GM20431 (cell line): Measurements from ENCODE around the gene NEB.
"Not testable (repeated sequence)": the region's sequence is repeated elsewhere in the genome, so short reads cannot be mapped to it uniquely, and the experiment has no call there.

ENCODE experiments used
- in situ Hi-C: fragments of 300-500 bp; cut with MseI, MboI; formaldehyde crosslinking; loops from one replicate; pipeline ENCODE4 v1.15.0; 2020; ENCODE audit warnings: low sequenced_read_pairs; ENCODE audit not compliant: unreplicated experiment

The NEB gene

DNA sequence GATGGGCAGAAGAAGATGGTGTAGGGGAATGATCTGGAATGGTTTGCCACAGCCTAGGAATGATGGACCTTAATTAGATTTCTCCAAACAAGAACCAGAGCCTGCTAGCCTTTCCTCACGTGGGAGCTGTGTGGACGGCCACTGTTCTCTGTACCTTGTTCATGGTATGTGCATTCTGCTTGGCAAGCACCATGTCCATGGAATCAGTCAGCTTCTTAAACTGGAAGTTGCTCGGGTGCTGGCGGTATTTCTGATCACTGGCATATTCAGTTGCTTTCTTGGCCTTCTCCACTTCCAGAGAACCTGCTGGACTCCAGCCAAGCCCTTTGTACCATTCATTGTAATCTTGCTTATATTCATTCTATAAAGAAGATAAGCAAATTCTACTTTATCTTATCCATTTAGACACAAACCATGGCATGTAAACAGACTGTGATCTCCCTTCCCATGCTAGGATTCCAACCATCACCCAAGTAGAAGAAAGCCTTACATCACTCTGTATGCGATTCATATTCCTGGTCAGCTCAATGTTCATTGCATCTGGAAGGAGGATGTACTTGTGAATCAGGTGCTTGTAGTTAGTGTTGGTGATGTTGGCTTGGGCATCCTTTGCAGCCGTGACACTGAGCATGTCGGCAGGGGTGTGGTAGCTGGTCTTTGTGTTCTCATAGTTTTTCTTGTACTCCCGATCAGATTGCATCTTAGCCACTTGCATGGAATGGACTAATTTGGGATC, 78.4 kb downstream of the NEB start:
- in situ Hi-C loops = no loop called here

DNA sequence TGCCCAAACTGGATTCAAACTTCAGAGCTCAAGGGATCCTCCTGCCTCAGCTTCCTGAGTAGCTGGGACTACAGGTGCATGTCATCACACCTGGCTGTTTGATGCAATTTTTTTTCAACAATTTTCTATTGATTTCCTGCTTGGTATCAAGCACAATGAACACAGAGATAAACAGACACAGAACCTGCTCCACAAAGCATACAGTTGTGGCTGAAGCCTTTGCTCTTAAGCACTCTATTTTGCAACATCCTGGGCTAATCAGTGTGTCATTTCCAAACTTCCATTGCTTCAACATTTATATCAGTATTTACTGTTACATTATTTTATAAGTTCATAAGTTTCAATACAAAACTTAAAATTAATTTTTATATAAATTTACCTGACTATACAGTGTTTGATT, 79.4 kb downstream of the NEB start:
- in situ Hi-C loops = no loop called here

DNA sequence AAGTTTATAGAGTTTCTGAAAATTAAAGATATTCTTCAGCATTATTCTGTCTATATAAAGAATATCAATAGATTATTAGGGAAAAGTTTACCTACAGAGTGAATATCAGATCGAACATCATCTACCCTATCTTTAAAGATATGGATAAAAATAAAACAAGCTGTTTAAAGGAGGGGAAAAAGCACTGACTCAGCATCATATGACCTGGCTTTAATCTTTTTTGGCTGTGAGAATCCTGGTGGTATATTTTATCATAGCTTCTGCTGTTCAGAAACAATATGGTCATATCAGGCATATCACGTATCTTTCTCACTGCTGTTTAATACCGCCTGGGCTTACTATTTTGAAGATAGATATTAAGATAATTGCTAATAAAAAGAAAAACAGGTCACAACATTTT, 80.2 kb downstream of the NEB start:
- in situ Hi-C loops = no loop called here

DNA sequence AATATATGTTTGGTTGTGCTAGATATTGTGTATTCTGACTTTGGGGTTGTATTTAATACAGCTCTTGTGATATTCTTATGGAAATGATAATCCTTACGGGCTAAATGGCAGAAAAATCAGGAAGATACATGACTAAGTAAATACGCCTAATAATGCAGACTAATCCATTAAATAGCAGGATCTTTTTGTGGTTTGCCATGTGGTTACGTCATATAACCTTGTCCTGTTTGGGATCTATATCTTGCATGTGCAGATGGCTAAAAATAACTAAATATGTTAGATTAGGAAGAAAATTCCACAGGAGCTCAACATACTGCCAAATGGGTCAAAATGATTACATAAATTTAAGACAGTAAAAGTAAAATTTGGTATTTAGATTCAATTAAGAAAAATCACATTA, 83.0 kb downstream of the NEB start:
- in situ Hi-C loops = no loop called here

- in situ Hi-C loops = no loop called here
Observed at GRCh38 chr2:151650456-151650855, 83.8 kb downstream of the NEB start.

- in situ Hi-C loops = no loop called here
Observed at GRCh38 chr2:151649966-151650365, 84.3 kb downstream of the NEB start.

DNA sequence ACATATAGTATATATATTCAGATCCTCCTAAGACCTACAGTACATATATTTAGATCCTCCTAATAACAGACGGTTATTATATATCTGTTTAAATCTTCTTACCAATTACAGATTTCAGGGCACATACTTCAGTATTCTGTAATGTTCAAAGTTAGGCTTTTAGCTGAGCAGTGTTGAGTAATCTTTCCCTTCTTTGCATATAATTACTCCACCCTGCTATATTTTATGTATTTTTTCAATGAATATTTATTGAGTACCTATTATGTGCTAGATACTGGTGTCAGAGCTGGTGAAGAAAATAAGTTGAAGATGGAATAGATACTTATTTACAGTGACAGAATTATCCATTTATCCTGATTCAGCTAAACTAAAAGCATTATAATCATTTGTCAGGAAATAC, 84.9 kb downstream of the NEB start:
- in situ Hi-C loops = no loop called here

- in situ Hi-C loops = not testable (repeated sequence)
Observed at GRCh38 chr2:151646512-151646911, 87.8 kb downstream of the NEB start.

DNA sequence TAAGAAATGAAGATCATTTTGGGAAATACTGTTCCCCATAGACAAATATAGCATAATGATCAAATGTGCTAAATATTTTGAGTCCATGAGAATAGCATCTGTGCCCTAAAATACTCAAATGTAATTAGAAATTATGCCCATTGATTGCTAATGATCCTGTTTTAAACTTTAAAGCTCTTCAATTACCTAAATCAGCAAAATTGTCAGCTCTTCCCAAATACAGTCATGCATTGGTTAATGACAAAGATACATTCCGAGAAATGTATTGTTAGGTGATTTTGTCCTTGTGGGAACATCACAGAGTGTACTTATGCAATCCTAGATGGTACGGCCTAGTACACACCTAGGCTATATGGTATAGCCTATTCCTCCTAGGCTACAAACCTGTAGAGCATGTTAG, 89.7 kb downstream of the NEB start:
- in situ Hi-C loops = no loop called here

DNA sequence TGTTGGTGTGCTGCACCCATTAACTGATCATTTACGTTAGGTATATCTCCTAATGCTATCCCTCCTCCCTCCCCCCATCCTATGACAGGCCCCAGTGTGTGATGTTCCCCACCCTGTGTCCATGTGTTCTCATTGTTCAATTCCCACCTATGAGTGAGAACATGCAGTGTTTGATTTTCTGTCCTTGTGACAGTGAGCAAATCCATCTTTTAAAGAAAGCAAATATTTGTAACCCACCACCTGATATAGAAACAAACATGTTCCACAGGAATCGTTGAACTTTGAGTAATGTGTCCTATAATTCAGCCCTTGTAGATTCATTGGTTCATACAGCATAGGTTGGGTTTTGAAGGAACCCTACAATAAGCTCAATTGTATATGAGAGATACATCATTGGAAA, 92.4 kb downstream of the NEB start:
- in situ Hi-C loops = not testable (repeated sequence)

DNA sequence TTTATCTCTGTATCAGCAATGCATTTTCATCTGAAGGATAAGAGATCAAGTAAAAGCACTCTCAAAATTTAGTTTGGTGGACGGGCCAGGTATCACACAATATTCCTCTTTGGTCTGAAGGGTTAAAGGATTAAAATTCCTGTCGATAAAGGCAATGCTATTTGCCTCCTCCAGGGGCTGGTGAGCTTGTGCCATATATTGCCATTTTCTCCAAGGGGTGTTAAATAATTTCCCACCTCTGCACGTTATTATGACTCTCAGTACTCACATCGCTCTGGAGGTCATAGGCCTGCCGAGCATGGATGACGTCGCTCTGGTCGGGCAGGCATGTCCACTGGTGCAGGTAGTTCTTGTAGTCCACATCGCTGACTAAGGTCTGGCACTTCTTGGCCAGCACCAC, 94.2 kb downstream of the NEB start:
- in situ Hi-C loops = no loop called here

- in situ Hi-C loops = no loop called here
Observed at GRCh38 chr2:151638990-151639389, 95.3 kb downstream of the NEB start.

- in situ Hi-C loops = no loop called here
Observed at GRCh38 chr2:151638191-151638933, 95.9 kb downstream of the NEB start.

DNA sequence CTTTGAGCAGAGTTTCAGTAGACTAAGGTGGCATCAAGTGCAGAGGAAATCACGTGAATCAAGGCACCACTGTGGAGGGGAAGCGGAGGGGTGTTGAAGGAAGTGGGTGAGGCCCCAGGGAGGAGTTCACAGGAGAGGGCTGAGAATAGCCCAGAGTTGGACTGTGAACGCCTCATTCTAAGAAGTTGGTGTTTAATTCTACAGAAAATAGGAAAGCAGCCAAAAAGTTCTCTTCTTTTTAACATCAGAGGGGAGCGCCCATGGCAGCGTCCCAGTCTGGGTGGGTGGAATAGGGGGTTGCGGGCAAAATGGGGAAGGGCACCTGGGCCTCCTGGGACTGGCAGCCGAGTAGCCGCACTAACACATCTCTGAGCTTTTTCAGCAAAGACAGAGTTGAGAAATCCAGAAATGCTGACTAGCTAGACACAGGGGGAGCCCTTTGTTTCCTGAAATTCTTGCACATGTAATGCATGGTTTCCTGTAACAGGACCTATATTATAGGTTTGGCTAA, 97.0 kb downstream of the NEB start:
- in situ Hi-C loops = no loop called here

DNA sequence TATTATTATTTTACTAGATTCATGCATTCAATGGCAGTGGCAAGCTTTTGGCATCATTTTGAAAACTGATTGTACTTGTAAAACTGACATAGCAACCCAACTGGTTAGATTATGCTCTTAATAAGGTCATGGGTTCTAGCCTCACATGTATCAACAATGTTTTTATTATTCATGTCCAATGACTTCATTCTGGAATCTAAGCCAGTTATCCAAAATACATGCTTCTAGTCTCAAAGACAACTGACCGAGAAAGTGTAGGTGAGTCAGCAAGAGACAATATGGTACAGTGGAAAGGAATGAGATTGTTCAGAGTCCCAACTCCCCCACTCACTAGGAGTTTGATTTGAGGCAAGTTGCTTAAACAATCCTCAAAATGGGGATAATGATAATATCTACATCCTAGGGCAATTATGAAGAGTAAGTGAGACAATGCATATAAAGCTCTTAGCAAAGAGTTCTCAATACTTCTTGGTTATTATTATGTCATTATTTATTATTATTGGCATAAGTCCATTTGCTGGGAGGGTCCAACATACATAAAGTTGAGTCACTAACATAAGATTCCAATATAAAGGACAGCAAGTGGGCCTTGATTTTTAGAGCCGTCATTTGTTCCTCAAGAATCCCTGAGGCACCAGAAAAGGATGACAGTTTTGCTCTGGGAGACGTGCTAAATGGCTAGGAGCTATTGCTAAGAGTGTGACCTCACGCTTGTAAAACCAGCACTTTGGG, 99.4 kb downstream of the NEB start:
- in situ Hi-C loops = no loop called here

DNA sequence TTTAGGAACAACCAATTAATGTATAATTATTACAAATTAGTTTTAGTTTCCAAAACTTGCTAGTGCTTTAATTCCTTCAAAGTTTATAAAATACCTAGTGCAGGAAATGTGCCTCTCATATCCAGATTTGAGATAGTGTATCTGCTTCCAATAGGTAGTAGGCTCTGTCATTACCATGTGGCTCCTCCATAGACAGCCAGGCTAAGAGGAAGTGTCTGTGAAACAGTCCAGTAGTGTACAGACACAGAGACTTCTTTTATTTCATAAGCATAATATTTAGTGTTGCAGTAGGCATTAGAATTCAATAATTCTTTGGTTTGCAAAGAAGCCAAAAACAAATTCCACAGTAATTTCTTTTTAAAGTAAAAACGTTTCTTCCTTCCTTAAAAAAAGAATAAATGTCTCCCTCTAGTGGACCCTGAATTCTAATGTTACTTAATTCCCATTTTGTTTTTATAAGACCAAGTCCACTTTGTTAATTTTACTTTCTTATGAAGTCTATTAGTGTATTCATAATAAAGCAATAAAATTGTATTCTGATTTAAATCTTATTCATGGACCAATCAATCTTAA, 101.2 kb downstream of the NEB start:
- in situ Hi-C loops = no loop called here

GRCh38 chr2:151630372-151630771, 103.9 kb downstream of the NEB start:
- in situ Hi-C loops = no loop called here

DNA sequence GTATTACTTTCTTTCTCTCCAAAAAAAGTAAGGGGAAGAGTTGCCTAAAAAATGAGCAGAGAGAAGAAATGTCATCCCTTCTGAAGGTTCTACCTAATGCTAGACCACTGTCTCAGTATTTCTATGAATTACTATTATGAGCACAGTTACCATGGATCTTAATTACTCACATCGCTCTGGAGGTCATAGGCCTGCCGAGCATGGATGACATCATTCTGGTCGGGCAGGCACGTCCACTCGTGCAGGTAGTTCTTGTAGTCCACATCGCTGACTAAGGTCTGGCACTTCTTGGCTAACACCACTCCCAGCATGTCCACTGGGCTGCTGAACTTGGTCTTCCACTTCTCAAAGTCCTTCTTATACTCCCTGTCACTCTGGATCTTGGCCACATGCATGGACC, 106.9 kb downstream of the NEB start:
- in situ Hi-C loops = no loop called here

- in situ Hi-C loops = no loop called here
Observed at GRCh38 chr2:151624271-151624670, 110.0 kb downstream of the NEB start.

DNA sequence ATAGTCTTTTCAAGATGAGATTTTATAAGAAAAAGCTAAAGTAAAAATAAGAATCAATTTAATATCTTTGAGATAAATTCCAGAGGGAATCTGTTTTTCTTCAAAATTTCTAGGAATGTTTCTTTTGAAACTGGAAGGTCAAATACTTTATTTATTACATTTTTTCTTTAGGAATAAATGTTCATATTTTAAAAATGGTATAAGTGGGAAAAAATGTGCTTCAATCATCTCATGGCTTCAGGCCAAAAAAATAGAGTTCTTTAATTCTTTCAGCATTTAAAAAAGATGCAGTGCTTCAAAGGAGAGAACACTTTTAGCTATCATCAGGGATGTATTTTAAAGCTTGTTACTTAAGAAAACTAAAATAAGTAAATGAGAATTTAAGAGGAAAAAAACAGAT, 110.6 kb downstream of the NEB start:
- in situ Hi-C loops = no loop called here

DNA sequence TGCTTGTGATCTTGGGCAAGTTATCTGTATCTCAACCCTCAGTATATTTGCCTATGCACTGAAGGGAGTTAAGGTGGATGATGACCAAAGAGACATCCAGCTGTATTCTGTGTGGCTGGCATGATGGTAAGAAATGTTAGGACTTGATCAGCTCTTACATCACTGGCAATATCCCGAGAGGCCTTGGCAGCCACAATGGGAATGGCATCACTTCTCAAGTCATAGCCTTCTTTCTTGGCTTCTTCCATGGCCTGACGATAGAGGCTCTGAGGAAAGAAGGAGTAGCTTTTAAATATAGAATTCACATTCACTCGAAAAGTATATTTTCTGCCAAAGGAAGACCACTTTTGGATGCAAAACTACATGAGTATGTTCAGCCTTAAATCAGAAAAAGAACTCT, 113.5 kb downstream of the NEB start:
- in situ Hi-C loops = no loop called here
